ENCODE results near the gene BMP7.

The BMP7 gene

DNA sequence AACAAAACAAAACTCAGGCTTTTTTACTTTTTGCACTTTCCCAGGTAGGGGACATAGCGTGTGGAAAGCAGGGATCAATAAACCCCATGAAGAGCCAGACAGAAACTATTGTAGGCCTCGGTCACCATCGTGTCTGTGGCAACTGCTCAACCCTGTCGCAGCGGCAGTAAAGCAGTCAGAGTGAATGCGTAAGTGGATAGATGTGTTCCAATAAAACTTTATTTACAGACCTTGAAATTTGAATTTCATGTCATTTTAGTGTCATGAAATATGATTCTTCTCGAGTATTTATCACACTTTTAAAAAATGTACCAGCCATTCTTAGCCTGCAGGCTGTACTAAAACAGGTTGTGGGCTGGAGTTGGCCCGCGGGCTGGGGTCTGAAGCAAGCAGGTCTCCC lies 14.5 kb downstream of the BMP7 start:
- in situ Hi-C loops (cut with MboI; ENCODE audit: low pct_unique_long_range_greater_than_20kb, low sequenced_read_pairs, unreplicated experiment), result no loop called here
- DNase-seq (ENCODE audit: low spot score), result no peak
- TF ChIP-seq, protein P1, sequence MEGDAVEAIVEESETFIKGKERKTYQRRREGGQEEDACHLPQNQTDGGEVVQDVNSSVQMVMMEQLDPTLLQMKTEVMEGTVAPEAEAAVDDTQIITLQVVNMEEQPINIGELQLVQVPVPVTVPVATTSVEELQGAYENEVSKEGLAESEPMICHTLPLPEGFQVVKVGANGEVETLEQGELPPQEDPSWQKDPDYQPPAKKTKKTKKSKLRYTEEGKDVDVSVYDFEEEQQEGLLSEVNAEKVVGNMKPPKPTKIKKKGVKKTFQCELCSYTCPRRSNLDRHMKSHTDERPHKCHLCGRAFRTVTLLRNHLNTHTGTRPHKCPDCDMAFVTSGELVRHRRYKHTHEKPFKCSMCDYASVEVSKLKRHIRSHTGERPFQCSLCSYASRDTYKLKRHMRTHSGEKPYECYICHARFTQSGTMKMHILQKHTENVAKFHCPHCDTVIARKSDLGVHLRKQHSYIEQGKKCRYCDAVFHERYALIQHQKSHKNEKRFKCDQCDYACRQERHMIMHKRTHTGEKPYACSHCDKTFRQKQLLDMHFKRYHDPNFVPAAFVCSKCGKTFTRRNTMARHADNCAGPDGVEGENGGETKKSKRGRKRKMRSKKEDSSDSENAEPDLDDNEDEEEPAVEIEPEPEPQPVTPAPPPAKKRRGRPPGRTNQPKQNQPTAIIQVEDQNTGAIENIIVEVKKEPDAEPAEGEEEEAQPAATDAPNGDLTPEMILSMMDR (IDR thresholded peaks at IDR 0.05; ENCODE audit: extremely low read depth, insufficient read depth, missing control alignments), result no peak

DNA sequence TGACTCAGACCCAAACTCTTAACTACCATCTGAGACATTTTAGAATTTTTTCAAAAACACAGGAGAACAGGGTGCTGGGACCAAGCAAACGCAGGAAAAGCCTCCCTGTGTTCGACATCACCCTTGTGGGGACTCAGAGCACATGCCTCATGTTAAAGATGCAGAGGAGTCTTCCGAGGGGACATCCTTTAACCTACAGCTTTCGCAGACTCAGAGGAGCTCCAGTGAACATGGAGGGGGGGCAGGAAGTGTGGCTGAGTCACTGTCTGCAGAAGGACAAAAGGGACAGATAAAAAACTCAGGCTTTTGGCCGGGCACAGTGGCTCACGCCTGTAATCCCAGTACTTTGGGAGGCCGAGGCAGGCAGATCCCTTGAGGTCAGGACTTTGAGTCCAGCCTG lies 15.1 kb downstream of the BMP7 start:
- in situ Hi-C loops (cut with MboI; ENCODE audit: low pct_unique_long_range_greater_than_20kb, low sequenced_read_pairs, unreplicated experiment), result no loop called here
- DNase-seq (ENCODE audit: low spot score), result no peak
- TF ChIP-seq, protein P1 (IDR thresholded peaks at IDR 0.05; ENCODE audit: extremely low read depth, insufficient read depth, missing control alignments), result no peak

DNA sequence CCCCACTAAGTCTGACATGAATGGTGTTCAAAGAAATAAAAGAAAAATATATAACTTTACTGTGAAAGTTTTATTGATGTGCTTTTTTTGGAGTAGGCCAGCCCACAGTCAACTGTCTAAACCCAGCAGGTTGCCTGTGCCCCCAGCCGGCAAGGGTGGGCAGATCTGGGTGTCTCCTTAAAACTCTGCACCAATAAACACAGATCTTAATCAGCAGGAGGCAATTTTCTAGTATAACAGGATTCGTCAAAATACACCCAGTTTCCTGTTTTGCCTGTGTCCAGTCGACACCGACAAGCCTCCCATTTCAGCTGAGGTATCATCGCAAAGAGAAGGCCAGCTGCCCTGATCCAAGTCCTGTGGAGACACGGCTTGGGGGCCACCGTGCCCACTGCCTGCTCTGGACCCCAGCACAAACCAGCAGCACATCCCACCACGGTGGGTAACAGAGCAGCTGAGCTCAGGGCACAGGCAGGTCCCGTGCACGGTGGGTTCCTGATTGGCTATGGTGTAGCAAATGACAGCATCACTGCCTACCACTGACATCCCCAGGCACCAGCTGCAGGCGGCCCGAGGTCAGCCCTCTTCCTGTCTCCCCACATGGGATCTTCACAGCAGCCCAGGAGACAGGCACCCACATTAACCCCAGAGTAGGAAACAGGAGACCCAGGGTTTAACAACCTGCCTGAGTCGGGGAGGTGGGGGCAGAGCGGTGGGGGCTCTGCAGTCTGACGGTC lies 15.7 kb downstream of the BMP7 start:
- in situ Hi-C loops (cut with MboI; ENCODE audit: low pct_unique_long_range_greater_than_20kb, low sequenced_read_pairs, unreplicated experiment), result no loop called here
- TF ChIP-seq, protein P1 (IDR thresholded peaks at IDR 0.05; ENCODE audit: extremely low read depth, insufficient read depth, missing control alignments), result no peak
- DNase-seq (ENCODE audit: low spot score), result no peak

DNA sequence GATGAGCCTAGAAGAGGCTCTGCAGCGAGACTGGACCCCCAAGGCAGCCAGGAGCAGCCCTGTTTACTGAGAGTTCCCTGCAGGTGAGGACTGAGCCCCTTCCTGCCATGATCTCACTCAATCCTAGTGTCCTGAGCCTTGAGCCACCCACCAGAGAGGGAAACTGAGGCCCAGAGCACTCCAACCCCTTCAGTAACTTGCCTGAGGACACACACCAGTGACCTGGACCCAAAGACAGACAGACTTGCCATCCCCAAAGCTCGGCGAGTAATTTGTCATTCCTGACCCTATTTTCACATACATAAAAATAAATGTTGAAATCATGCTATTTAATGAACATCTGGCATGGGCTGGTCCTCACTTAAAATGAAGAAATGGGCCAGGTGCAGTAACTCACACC lies 16.7 kb downstream of the BMP7 start:
- DNase-seq (ENCODE audit: low spot score), result no peak
- in situ Hi-C loops (cut with MboI; ENCODE audit: low pct_unique_long_range_greater_than_20kb, low sequenced_read_pairs, unreplicated experiment), result no loop called here
- TF ChIP-seq, protein P1 (IDR thresholded peaks at IDR 0.05; ENCODE audit: extremely low read depth, insufficient read depth, missing control alignments), result no peak

DNA sequence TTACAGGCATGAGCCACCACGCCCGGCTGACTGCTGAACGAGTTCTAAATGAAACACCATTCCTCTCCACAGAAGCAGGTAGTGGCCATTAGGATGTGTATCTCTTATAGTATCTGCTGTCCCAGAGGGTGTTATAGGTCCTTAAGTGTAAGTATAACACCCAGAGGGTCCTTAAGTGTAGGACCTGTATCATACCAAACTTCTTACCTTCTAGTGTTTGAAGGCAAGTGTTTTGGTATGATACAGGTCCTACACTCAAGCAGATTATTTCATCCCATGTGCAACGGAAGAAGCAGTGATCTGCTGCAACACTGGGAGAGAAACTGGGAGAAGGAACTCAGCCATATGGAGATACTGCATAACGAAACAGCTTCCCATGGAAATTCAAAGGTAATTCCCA lies 17.4 kb downstream of the BMP7 start:
- TF ChIP-seq, protein P1 (IDR thresholded peaks at IDR 0.05; ENCODE audit: extremely low read depth, insufficient read depth, missing control alignments), result no peak
- DNase-seq (ENCODE audit: low spot score), result no peak
- in situ Hi-C loops (cut with MboI; ENCODE audit: low pct_unique_long_range_greater_than_20kb, low sequenced_read_pairs, unreplicated experiment), result no loop called here

DNA sequence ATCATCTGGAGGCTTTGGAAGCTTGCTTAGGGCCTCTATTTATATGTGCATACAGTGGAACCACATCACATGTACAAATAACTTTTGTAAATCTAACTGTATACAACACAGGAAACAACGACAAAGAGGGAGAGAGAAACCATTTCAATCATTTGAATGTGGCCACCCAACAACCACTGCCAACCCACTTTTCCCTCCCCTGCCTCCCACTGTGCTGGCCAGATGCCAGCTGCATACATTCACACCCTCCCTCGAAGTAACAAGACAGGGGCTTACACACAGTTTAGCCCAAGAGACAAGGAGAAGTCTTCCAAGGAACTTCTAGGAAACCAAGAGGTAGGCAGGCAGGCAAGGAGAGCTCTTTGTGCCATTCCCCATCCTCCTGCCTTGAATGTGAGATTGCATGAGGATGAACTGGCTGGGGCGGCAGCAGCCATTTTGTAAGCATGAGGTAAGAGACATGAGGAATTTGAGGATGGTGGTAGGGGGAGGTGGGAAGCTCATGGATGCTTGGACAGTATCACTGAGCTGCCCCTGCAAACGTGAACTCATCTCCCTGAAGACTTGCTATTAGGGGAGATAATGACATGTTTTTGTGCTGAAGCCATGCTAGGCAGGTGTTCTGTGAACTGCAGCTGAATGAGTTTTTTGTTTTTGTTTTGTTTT lies 18.2 kb downstream of the BMP7 start:
- in situ Hi-C loops (cut with MboI; ENCODE audit: low pct_unique_long_range_greater_than_20kb, low sequenced_read_pairs, unreplicated experiment), result no loop called here
- TF ChIP-seq, protein P1 (IDR thresholded peaks at IDR 0.05; ENCODE audit: extremely low read depth, insufficient read depth, missing control alignments), result no peak
- no peak for DNase-seq (ENCODE audit: low spot score)
